Skeletal muscle cell (primary cell): ENCODE measurements around the gene UBE2N.

Experiments
- DNase-seq: peaks from one replicate; pipeline ENCODE4 v3.0.0-alpha.2; 2010; ENCODE audit warnings: low read depth
- H3K4me3 ChIP-seq: 2 replicates; pipeline ENCODE4 v1.5.1; 2011; ENCODE audit warnings: low read depth, mild to moderate bottlenecking, control low read depth, low read length, moderate library complexity

Gene UBE2N

GRCh38 chr12:93365616-93366405 lies 75.9 kb downstream of the UBE2N start:
- no peak overlapping the region for H3K4me3 ChIP-seq

GRCh38 chr12:93363841-93364297 lies 77.9 kb downstream of the UBE2N start:
- no peak overlapping the region for H3K4me3 ChIP-seq
- DNase-seq = no peak

More at GRCh38 chr12:93365616-93366405, 75.9 kb downstream of the UBE2N start:
- no peak for DNase-seq

GRCh38 chr12:93361151-93361919 lies 80.4 kb downstream of the UBE2N start:
- no peak for DNase-seq
- no peak overlapping the region for H3K4me3 ChIP-seq

- H3K4me3 ChIP-seq = no peak overlapping the region
- DNase-seq = no peak
Measured at GRCh38 chr12:93360688-93361087, 81.1 kb downstream of the UBE2N start.

GRCh38 chr12:93358821-93359220 lies 82.9 kb downstream of the UBE2N start:
- no peak overlapping the region for H3K4me3 ChIP-seq
- no peak for DNase-seq

- no peak overlapping the region for H3K4me3 ChIP-seq
- DNase-seq = no peak
Measured at GRCh38 chr12:93358058-93358457, 83.7 kb downstream of the UBE2N start.

- H3K4me3 ChIP-seq = no peak overlapping the region
Measured at GRCh38 chr12:93356214-93356613, 85.5 kb downstream of the UBE2N start.

More at GRCh38 chr12:93356214-93356613, 85.5 kb downstream of the UBE2N start:
- no peak for DNase-seq
